HUES64 (cell line): ENCODE data around the gene CENPN.

ENCODE experiments used
- H3K27ac ChIP-seq: 2 replicates; pipeline ENCODE4 v1.7.0; 2013; ENCODE audit warnings: low read depth, low read length, inconsistent platforms
- H3K27me3 ChIP-seq: 2 replicates; pipeline ENCODE4 v1.6.1; 2013; ENCODE audit warnings: mild to moderate bottlenecking, low read length; ENCODE audit not compliant: insufficient read depth
- H3K36me3 ChIP-seq: 2 replicates; pipeline ENCODE4 v1.6.1; 2013; ENCODE audit warnings: mild to moderate bottlenecking, low read length; ENCODE audit not compliant: insufficient read depth
- H3K4me1 ChIP-seq: 2 replicates; pipeline ENCODE4 v1.6.1; 2013; ENCODE audit warnings: mild to moderate bottlenecking, low read length, moderate library complexity; ENCODE audit not compliant: insufficient read depth
- H3K4me3 ChIP-seq: 2 replicates; pipeline ENCODE4 v1.5.1; 2013; ENCODE audit warnings: mild to moderate bottlenecking, low read length, moderate library complexity
- H3K9ac ChIP-seq: 2 replicates; pipeline ENCODE4 v1.6.1; 2013; ENCODE audit warnings: mild to moderate bottlenecking, low read depth, low read length
- H3K9me3 ChIP-seq: 2 replicates; pipeline ENCODE4 v1.6.1; 2013; ENCODE audit warnings: low read depth, low read length; ENCODE audit not compliant: insufficient read depth
- WGBS: fragments of 150-250, 120-280 bp; methylation state at CpG from one replicate; pipeline ENCODE4 v1.1.7; 2013; ENCODE audit warnings: missing lambda C conversion rate; 5-methylcytosine and 5-hydroxymethylcytosine counted together

The CENPN gene

DNA sequence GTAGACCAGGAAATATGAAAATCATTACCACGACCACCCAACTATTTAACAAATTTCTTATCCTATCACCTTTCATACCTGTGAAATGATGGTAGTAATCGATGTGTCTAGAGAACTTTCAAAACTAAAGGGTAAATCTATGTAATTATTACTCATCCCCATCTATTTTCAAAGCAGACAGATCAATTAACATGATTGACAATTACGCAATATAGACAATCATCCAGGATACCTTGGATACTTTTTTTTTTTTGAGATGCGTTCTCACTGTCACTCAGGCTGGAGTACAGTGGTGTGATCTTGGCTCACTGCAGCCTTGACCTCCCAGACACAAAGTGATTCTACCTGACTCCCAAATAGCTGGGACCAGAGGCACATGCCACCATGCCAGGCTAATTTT, 74.0 kb downstream of the CENPN start:
- H3K4me3 ChIP-seq, result no peak overlapping the region
- H3K36me3 ChIP-seq, result peaks cover 35% of the 10 kb centered on the region
- H3K9me3 ChIP-seq, result no peaks in the 10 kb centered on the region
- no peaks in the 10 kb centered on the region for H3K27me3 ChIP-seq
- no peaks in the 10 kb centered on the region for H3K4me1 ChIP-seq
- 96% methylated on average over 2 of the region's 4 CpGs for WGBS
- H3K9ac ChIP-seq, result no peak overlapping the region
- no peak overlapping the region for H3K27ac ChIP-seq
